ENCODE measurements around the gene PTPN14. TPM values are rescaled to one million over a fixed set of nuclear protein-coding genes. Genes with fewer than 3 reads are reported as not detected.
"Not testable (repeated sequence)": the region's sequence is repeated elsewhere in the genome, so short reads cannot be mapped to it uniquely, and the experiment has no call there.

PTPN14 gene
- total RNA-seq, 1 experiment from 2014 or later, result 76.4 TPM

GRCh38 chr1:214523124-214523824, 28.1 kb downstream of the PTPN14 start:
- no peaks in the 10 kb centered on the region for H4K20me1 ChIP-seq (ENCODE audit: control insufficient read depth, insufficient read depth, insufficient read length)
- no peaks in the 10 kb centered on the region for H3K27me3 ChIP-seq (ENCODE audit: insufficient read depth, low read length)
- no peak overlapping the region for H2BK12ac ChIP-seq (ENCODE audit: insufficient read length, low read depth, low read length)
- no peaks in the 10 kb centered on the region for H3K36me3 Mint-ChIP-seq (ENCODE audit: insufficient read depth in 1 of 3, low read depth in 3 of 3)
- no peak overlapping the region for H3K4me3 Mint-ChIP-seq
- no peak overlapping the region for H3K14ac ChIP-seq (ENCODE audit: insufficient read depth, low read length)
- H2AK5ac ChIP-seq (ENCODE audit: insufficient read length, low read length), result no peak overlapping the region
- H3T11ph ChIP-seq (ENCODE audit: low read length), result no peak overlapping the region
- H3K9me3 ChIP-seq (ENCODE audit: control insufficient read depth, low read depth, low read length), result no peaks in the 10 kb centered on the region
- H3K27ac Mint-ChIP-seq, result peak overlapping the region in 2 of 3 experiments; percentile 8 to 22; a peak in 3 of 7 replicates
- no peaks in the 10 kb centered on the region for H3K9me3 Mint-ChIP-seq
- H3K79me1 ChIP-seq (ENCODE audit: insufficient read depth, low read depth, low read length, poor library complexity, severe bottlenecking), result peaks cover 10% of the 10 kb centered on the region
- H3K27me3 Mint-ChIP-seq (ENCODE audit: low read depth), result no peaks in the 10 kb centered on the region
- no peak overlapping the region for H2AFZ ChIP-seq (ENCODE audit: low read length)
- H3K27ac ChIP-seq (ENCODE audit: insufficient read length, low read depth, low read length), result no peak overlapping the region
- no peak overlapping the region for H3K4ac ChIP-seq (ENCODE audit: low read depth, low read length)
- peaks cover 13% of the 10 kb centered on the region; the same call in 1 of the 2 replicates for H3K79me2 ChIP-seq (ENCODE audit: insufficient read depth, low read length)
- H3K18ac ChIP-seq (ENCODE audit: insufficient read length, low read depth, low read length), result no peak overlapping the region
- no peak overlapping the region for H3K23ac ChIP-seq (ENCODE audit: insufficient read length, low read depth, low read length)
- no peaks in the 10 kb centered on the region for H3K23me2 ChIP-seq (ENCODE audit: insufficient read length, low read depth, low read length, poor library complexity, severe bottlenecking)
- H3K9ac ChIP-seq (ENCODE audit: extremely low read depth, insufficient read length, low read length), result no peak overlapping the region
- no peak for TF ChIP-seq CTCF (conservative IDR thresholded peaks at IDR 0.05)
- H2BK20ac ChIP-seq (ENCODE audit: low read depth, low read length, poor library complexity, severe bottlenecking), result no peak overlapping the region
- H2BK5ac ChIP-seq (ENCODE audit: insufficient read length, low read length), result no peak overlapping the region
- no peak for DNase-seq
- H3K4me1 ChIP-seq (ENCODE audit: insufficient read depth, low read length), result peaks cover 3% of the 10 kb centered on the region
- no peak overlapping the region for H4K5ac ChIP-seq (ENCODE audit: insufficient read length, low read depth, low read length)
- no CpG with 5 or more reads among the region's 8 CpGs for WGBS (ENCODE audit: extremely low coverage, insufficient read length, low lambda C conversion rate)
- no peak overlapping the region for H2BK120ac ChIP-seq (ENCODE audit: low read depth, low read length, poor library complexity, severe bottlenecking)
- peaks cover 29 to 43% of the 10 kb centered on the region in 2 experiments for H3K4me1 Mint-ChIP-seq
- no peak overlapping the region for H3K4me2 ChIP-seq (ENCODE audit: insufficient read depth, insufficient read length, low read length)
- no peak overlapping the region for H3K56ac ChIP-seq (ENCODE audit: insufficient read length, low read depth, low read length)
- no peak overlapping the region for H4K91ac ChIP-seq (ENCODE audit: insufficient read length, low read depth, low read length)
- no peak overlapping the region for H4K8ac ChIP-seq (replicated peaks; ENCODE audit: insufficient read length, low read depth, low read length)
- no peak overlapping the region for H2BK15ac ChIP-seq (ENCODE audit: low read depth, low read length)

- not testable (repeated sequence) for H3K9me3 ChIP-seq (ENCODE audit: control insufficient read depth, low read depth, low read length); H2AFZ ChIP-seq (ENCODE audit: low read length); H2BK15ac ChIP-seq (ENCODE audit: low read depth, low read length); H3K27me3 Mint-ChIP-seq (ENCODE audit: low read depth); H3K9me3 Mint-ChIP-seq; H2BK120ac ChIP-seq (ENCODE audit: low read depth, low read length, poor library complexity, severe bottlenecking); H3K4me1 ChIP-seq (ENCODE audit: insufficient read depth, low read length); H3K14ac ChIP-seq (ENCODE audit: insufficient read depth, low read length); H3K4me3 Mint-ChIP-seq; H3K23ac ChIP-seq (ENCODE audit: insufficient read length, low read depth, low read length); H3K18ac ChIP-seq (ENCODE audit: insufficient read length, low read depth, low read length); H3K36me3 Mint-ChIP-seq (ENCODE audit: insufficient read depth in 1 of 3, low read depth in 3 of 3); H2BK5ac ChIP-seq (ENCODE audit: insufficient read length, low read length); H3K23me2 ChIP-seq (ENCODE audit: insufficient read length, low read depth, low read length, poor library complexity, severe bottlenecking); H4K20me1 ChIP-seq (ENCODE audit: control insufficient read depth, insufficient read depth, insufficient read length); H3K9ac ChIP-seq (ENCODE audit: extremely low read depth, insufficient read length, low read length); H3K4ac ChIP-seq (ENCODE audit: low read depth, low read length); H3K56ac ChIP-seq (ENCODE audit: insufficient read length, low read depth, low read length); DNase-seq; H2AK5ac ChIP-seq (ENCODE audit: insufficient read length, low read length); H2BK12ac ChIP-seq (ENCODE audit: insufficient read length, low read depth, low read length); H4K91ac ChIP-seq (ENCODE audit: insufficient read length, low read depth, low read length); H3K4me2 ChIP-seq (ENCODE audit: insufficient read depth, insufficient read length, low read length); H4K5ac ChIP-seq (ENCODE audit: insufficient read length, low read depth, low read length); H2BK20ac ChIP-seq (ENCODE audit: low read depth, low read length, poor library complexity, severe bottlenecking); H4K8ac ChIP-seq (replicated peaks; ENCODE audit: insufficient read length, low read depth, low read length); H3K27ac ChIP-seq (ENCODE audit: insufficient read length, low read depth, low read length); H3K27me3 ChIP-seq (ENCODE audit: insufficient read depth, low read length); H3T11ph ChIP-seq (ENCODE audit: low read length)
- Mint-ChIP-seq H3K4me1 (peaks cover 31 to 42% of the 10 kb centered on the region in 2 experiments), H3K27ac (peak overlapping the region in 2 of 3 experiments; percentile 36 to 85; a peak in 2 of 7 replicates)
- no CpG with 5 or more reads among the region's 9 CpGs for WGBS (ENCODE audit: extremely low coverage, insufficient read length, low lambda C conversion rate)
- Histone ChIP-seq H3K79me2 (ENCODE audit: insufficient read depth, low read length) (peaks cover 11% of the 10 kb centered on the region; the same call in 1 of the 2 replicates), H3K79me1 (ENCODE audit: insufficient read depth, low read depth, low read length, poor library complexity, severe bottlenecking) (peaks cover 10% of the 10 kb centered on the region)
Observed at GRCh38 chr1:214521458-214521857, 29.9 kb downstream of the PTPN14 start.
